Measurements from ENCODE around the gene RHEX. TPM values are rescaled to one million over a fixed set of nuclear protein-coding genes. Genes with fewer than 3 reads are reported as not detected.

The RHEX gene
- total and polyA plus RNA-seq, 9 donors, result 0.15 to 13.3 (median 1.8) TPM; not detected in 1

DNA sequence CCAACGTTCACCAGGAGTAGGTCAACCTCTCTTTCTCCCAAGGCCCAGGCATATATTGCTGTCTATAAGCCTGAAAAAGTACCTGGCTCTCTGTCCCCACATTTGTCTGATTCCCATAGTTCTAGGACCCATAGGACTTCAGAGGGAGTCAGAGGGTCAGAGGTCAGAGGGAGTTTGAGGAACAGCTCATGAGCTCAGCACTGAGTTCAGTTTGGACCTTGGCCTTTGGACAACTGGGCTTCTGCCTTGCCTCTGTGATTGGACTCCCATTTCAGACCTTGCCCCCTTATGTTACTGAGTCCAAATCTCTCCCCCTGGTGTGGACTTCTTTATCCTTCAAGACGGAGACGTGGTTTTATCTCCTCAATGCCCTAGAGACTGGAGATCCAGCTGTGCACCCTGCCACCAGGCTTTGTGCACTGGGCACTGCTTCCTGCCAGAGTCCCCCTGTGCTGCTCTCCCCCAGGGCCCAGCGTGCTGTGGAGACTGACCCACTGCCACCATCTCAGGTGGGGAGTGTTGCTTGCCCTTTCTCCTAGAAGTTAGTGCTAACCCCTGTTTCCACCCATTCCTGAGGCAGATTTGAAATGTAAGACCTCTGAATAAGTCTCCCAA is 32.5 kb upstream of the RHEX start:
- Histone ChIP-seq H3K27ac (no peak overlapping the region), H3K27me3 (no peaks in the 10 kb centered on the region), H3K36me3 (no peaks in the 10 kb centered on the region), H3K4me3 (no peak overlapping the region), H3K9me3 (no peaks in the 10 kb centered on the region), H3K4me1 (ENCODE audit: insufficient read depth) (no peaks in the 10 kb centered on the region)
- no peak for DNase-seq
- WGBS, 3 donors, result 77 to 85% (median 79%) methylated on average over 4 of the region's 4 CpGs
- no peak for TF ChIP-seq POLR2A (IDR thresholded peaks at IDR 0.05)
- TF ChIP-seq EP300 (IDR thresholded peaks at IDR 0.05), result no peak
- TF ChIP-seq, protein P1, sequence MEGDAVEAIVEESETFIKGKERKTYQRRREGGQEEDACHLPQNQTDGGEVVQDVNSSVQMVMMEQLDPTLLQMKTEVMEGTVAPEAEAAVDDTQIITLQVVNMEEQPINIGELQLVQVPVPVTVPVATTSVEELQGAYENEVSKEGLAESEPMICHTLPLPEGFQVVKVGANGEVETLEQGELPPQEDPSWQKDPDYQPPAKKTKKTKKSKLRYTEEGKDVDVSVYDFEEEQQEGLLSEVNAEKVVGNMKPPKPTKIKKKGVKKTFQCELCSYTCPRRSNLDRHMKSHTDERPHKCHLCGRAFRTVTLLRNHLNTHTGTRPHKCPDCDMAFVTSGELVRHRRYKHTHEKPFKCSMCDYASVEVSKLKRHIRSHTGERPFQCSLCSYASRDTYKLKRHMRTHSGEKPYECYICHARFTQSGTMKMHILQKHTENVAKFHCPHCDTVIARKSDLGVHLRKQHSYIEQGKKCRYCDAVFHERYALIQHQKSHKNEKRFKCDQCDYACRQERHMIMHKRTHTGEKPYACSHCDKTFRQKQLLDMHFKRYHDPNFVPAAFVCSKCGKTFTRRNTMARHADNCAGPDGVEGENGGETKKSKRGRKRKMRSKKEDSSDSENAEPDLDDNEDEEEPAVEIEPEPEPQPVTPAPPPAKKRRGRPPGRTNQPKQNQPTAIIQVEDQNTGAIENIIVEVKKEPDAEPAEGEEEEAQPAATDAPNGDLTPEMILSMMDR (IDR thresholded peaks at IDR 0.05), result no peak
- intact Hi-C loops (cut with DNase I), result no loop called here

GRCh38 chr1:206021008-206021625 is 31.9 kb upstream of the RHEX start:
- no peaks in the 10 kb centered on the region for H3K4me1 ChIP-seq (ENCODE audit: insufficient read depth)
- intact Hi-C loops (cut with DNase I), result no loop called here
- no peak for TF ChIP-seq POLR2A (IDR thresholded peaks at IDR 0.05)
- TF ChIP-seq, protein P1 (IDR thresholded peaks at IDR 0.05), result no peak
- no peak for TF ChIP-seq EP300 (IDR thresholded peaks at IDR 0.05)
- H3K36me3 ChIP-seq, result no peaks in the 10 kb centered on the region
- H3K4me3 ChIP-seq, result no peak overlapping the region
- no peaks in the 10 kb centered on the region for H3K27me3 ChIP-seq
- H3K9me3 ChIP-seq, result no peaks in the 10 kb centered on the region
- H3K27ac ChIP-seq, result no peak overlapping the region
- WGBS, 3 donors, result 94% methylated on average over 9 of the region's 9 CpGs
- DNase-seq, result no peak

DNA sequence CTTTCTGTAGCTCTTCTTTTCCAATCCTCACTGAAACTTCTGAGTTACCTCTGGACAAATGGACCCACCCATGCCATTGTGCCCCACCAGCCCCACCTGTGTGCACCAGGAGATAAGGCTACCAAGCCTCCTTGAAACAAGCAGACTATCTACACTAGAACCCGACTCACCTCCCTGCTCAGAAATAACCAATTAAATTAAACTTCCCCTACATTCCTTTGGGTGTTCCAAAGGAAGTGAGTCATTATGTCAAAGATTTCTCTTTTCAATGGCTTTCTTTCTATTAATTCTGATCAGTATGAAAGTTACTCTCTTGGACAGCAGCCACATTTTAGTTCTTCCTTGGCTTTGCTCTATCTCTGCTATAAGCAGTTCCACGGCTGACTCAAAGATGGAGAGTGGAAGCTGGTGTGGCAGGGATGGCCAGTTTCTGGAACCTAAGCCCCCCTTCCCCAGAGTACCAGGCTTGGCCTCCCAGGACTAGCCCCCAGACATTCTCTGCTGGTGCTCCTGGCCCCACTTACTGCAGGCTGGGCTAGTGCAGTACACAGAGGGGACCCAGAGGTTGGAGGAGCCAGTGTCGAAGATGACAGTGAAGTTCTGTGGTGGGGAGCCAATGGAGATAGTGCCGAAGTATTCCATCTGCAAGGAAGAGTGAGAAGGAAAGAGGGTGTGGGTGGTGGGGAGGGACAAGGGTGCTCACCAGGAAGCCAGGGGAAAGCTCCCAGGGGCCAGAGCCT is 31.2 kb upstream of the RHEX start:
- Histone ChIP-seq H3K27ac (no peak overlapping the region), H3K27me3 (no peaks in the 10 kb centered on the region), H3K9me3 (no peaks in the 10 kb centered on the region), H3K36me3 (no peaks in the 10 kb centered on the region), H3K4me3 (no peak overlapping the region), H3K4me1 (ENCODE audit: insufficient read depth) (no peaks in the 10 kb centered on the region)
- no peak for DNase-seq
- intact Hi-C loops (cut with DNase I), result no loop called here
- WGBS, 3 donors, result 71 to 76% (median 72%) methylated on average over 4 of the region's 4 CpGs
- TF ChIP-seq EP300 (IDR thresholded peaks at IDR 0.05), result no peak

GRCh38 chr1:206022766-206023165 is 30.2 kb upstream of the RHEX start:
- H3K9me3 ChIP-seq, result no peaks in the 10 kb centered on the region
- H3K4me1 ChIP-seq (ENCODE audit: insufficient read depth), result no peaks in the 10 kb centered on the region
- no peaks in the 10 kb centered on the region for H3K27me3 ChIP-seq
- 91 to 95% (median 93%) methylated on average over 7 of the region's 7 CpGs for WGBS, 3 donors
- TF ChIP-seq POLR2A (IDR thresholded peaks at IDR 0.05) (no peak), EP300 (IDR thresholded peaks at IDR 0.05) (no peak)
- TF ChIP-seq, protein P1 (IDR thresholded peaks at IDR 0.05), result no peak
- no peak for DNase-seq
- intact Hi-C loops (cut with DNase I), result no loop called here
- H3K36me3 ChIP-seq, result no peaks in the 10 kb centered on the region
- H3K4me3 ChIP-seq, result no peak overlapping the region
- H3K27ac ChIP-seq, result no peak overlapping the region

- WGBS, 3 donors, result 88 to 94% (median 91%) methylated on average over 11 of the region's 11 CpGs
- DNase-seq, result no peak
- Histone ChIP-seq H3K4me1 (ENCODE audit: insufficient read depth) (no peaks in the 10 kb centered on the region), H3K9me3 (no peaks in the 10 kb centered on the region), H3K36me3 (no peaks in the 10 kb centered on the region), H3K27ac (no peak within 1 kb of the TSS), H3K4me3 (no peak within 1 kb of the TSS), H3K27me3 (no peaks in the 10 kb centered on the region)
- TF ChIP-seq EP300 (IDR thresholded peaks at IDR 0.05), result no peak
- TF ChIP-seq POLR2A (IDR thresholded peaks at IDR 0.05), result no peak
- TF ChIP-seq, protein P1 (IDR thresholded peaks at IDR 0.05), result no peak
- intact Hi-C loops (cut with DNase I), result no loop called here
Observed at GRCh38 chr1:206023695-206024094, 29.3 kb upstream of the RHEX start, which contains the start of gene CTSE. CTSE (minus strand) TSS chr1:206023895; CDS start chr1:206023791, 104 bp downstream.

All from ovary (tissue), 9 donors.